ENCODE results near the gene NEMF. TPM values are rescaled to one million over a fixed set of nuclear protein-coding genes. Genes with fewer than 3 reads are reported as not detected.

NEMF gene
- 34.2 and 125 TPM in 2 replicates for total RNA-seq

GRCh38 chr14:49852301-49853157 lies at the start of gene NEMF:
Gene NEMF (minus strand): TSS chr14:49852788. CDS start chr14:49852753, 35 bp downstream.

GRCh38 chr14:49892636-49893308 lies 40.2 kb upstream of the NEMF start, which contains the start of gene ARF6:
Gene ARF6 (plus strand): TSS chr14:49893082. CDS start chr14:49893737, 655 bp downstream.

GRCh38 chr14:49767571-49768300 lies 84.9 kb downstream of the NEMF start, which contains the start of gene KLHDC2:
Gene KLHDC2 (plus strand): TSS chr14:49768153. CDS start chr14:49768469, 316 bp downstream.

Other genes starting within 250 kb of the NEMF start
- 324 and 335 TPM in 2 replicates for gene RPL36AL, start 232.2 kb downstream of the NEMF start, total RNA-seq
- 57.6 and 66.5 TPM in 2 replicates for gene MGAT2, start 232.0 kb downstream of the NEMF start, total RNA-seq
- gene DNAAF2, start 217.5 kb downstream of the NEMF start, total RNA-seq: 5.3 and 7.6 TPM in 2 replicates
- 11.5 and 12.6 TPM in 2 replicates for gene POLE2, start 164.6 kb downstream of the NEMF start, total RNA-seq
- gene KLHDC1, start 159.7 kb downstream of the NEMF start, total RNA-seq: 1.3 and 2.8 TPM in 2 replicates
- gene KLHDC2, start 84.6 kb downstream of the NEMF start, total RNA-seq: 60.9 and 61.4 TPM in 2 replicates
- gene ARF6, start 40.3 kb upstream of the NEMF start, total RNA-seq: 45.7 and 49.7 TPM in 2 replicates